Vagina (tissue), 2 donors: ENCODE data around the gene INHA. TPM values are rescaled to one million over a fixed set of nuclear protein-coding genes. Genes with fewer than 3 reads are reported as not detected.

Experiments
- DNase-seq, 2 donors: peaks; one replicate each; pipeline ENCODE4 v3.0.0-alpha.2; 2017; ENCODE audit errors: extremely low spot score in 2 of 2
- H3K27ac ChIP-seq: fragments of 200-600 bp; sonication (generic); one replicate; pipeline ENCODE4 v1.5.1; 2019
- H3K27me3 ChIP-seq: fragments of 200-600 bp; sonication (generic); one replicate; pipeline ENCODE4 v1.5.1; 2019
- H3K36me3 ChIP-seq, 2 donors: fragments of 200-600 bp; sonication (generic); one replicate each; pipeline ENCODE4 v1.5.1; 2017 to 2019
- H3K4me1 ChIP-seq: fragments of 200-600 bp; sonication (generic); one replicate; pipeline ENCODE4 v1.5.1; 2019
- H3K4me3 ChIP-seq, 2 donors: fragments of 200-600 bp; sonication (generic); 1 replicate in 1 of 2; 2 replicates in 1 of 2; pipeline ENCODE4 v1.5.1; 2016 to 2019
- H3K9me3 ChIP-seq: fragments of 200-600 bp; sonication (generic); one replicate; pipeline ENCODE4 v1.5.1; 2019
- POLR2A ChIP-seq, 2 donors: fragments of 450-650 bp; IDR thresholded peaks; one replicate each; pipeline ENCODE4 v1.6.1; 2017; ENCODE audit warnings: antibody characterized with exemption in 2 of 2, mild to moderate bottlenecking in 2 of 2, moderate library complexity in 2 of 2
- POLR2AphosphoS5 ChIP-seq, 2 donors: sonication (generic); formaldehyde crosslinking; IDR thresholded peaks; one replicate each; pipeline ENCODE4 v1.9.0; 2017; ENCODE audit warnings: antibody characterized with exemption in 2 of 2, mild to moderate bottlenecking in 2 of 2, low read depth in 1 of 2; ENCODE audit not compliant: insufficient read depth in 1 of 2
- intact Hi-C: fragments of 100-400 bp; cut with DNase I; formaldehyde crosslinking; loops from one replicate; pipeline ENCODE4 v1.15.1; 2023
- total RNA-seq: library from RNA; depleted of rRNA; stranded (reverse); fragments of >200 nt; gene quantifications from one replicate; pipeline ENCODE4 v1.2.3, GENCODE V29; 2016
- TF ChIP-seq, protein P1 (sequence below), 3 experiments: fragments of 450-650 bp in 2 of 3; fragments of 200-600 bp in 1 of 3; sonication (generic) in 1 of 3; IDR thresholded peaks; one replicate each; pipeline ENCODE4 v1.5.1; 2017 to 2019; ENCODE audit warnings: antibody characterized with exemption in 3 of 3, mild to moderate bottlenecking in 2 of 3, moderate library complexity in 2 of 3

INHA gene
- total RNA-seq, 1 donor from 2014 or later: 0.74 TPM

DNA sequence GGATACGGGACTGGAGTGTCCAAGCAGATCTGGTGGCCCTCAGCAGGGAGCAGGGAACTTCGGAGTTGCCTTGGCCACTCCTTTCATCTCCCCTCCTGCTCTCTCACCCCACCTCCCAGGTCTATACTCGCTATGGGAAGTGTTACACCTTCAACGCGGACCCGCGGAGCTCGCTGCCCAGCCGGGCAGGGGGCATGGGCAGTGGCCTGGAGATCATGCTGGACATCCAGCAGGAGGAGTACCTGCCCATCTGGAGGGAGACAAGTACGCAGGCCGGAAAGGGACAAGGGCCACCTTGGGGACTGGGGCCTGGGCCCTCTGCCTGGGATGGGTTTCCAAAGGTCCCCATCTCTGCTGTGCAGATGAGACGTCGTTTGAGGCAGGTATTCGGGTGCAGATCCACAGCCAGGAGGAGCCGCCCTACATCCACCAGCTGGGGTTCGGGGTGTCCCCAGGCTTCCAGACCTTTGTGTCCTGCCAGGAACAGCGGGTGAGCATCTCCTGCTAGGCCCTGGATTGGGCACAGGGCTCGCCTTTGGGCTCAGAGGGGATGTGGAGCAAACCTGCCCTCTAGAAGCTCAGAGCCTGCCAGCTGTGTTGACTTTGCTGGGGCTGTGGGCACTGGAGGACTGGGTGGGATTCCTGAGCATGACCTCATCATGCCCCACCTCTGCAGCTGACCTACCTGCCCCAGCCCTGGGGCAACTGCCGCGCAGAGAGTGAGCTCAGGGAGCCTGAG is 40.3 kb upstream of the INHA start:
- no peaks in the 10 kb centered on the region for H3K27me3 ChIP-seq

DNA sequence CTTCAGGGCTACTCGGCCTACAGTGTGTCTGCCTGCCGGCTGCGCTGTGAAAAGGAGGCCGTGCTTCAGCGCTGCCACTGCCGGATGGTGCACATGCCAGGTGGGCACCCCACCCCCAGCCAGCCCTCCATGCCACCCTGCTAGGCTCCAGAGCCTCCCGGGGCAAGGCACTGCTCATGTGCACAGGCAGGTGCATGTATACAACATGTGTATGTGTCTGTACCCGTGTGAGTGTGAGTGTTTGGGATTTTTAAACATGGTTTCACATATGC is 39.8 kb upstream of the INHA start:
- no peaks in the 10 kb centered on the region for H3K4me1 ChIP-seq
- intact Hi-C loops: loop anchor here (2.0 kb wide), 1 partner anchor 132 kb away; no protein-coding TSS in a partner anchor

More for the DNA sequence above, 40.3 kb upstream of the INHA start:
- Histone ChIP-seq H3K36me3 (no peaks in the 10 kb centered on the region), H3K4me1 (no peaks in the 10 kb centered on the region), H3K4me3 (no peak overlapping the region), H3K9me3 (no peaks in the 10 kb centered on the region), H3K27ac (no peak overlapping the region)
- no peak for DNase-seq
- TF ChIP-seq, protein P1, sequence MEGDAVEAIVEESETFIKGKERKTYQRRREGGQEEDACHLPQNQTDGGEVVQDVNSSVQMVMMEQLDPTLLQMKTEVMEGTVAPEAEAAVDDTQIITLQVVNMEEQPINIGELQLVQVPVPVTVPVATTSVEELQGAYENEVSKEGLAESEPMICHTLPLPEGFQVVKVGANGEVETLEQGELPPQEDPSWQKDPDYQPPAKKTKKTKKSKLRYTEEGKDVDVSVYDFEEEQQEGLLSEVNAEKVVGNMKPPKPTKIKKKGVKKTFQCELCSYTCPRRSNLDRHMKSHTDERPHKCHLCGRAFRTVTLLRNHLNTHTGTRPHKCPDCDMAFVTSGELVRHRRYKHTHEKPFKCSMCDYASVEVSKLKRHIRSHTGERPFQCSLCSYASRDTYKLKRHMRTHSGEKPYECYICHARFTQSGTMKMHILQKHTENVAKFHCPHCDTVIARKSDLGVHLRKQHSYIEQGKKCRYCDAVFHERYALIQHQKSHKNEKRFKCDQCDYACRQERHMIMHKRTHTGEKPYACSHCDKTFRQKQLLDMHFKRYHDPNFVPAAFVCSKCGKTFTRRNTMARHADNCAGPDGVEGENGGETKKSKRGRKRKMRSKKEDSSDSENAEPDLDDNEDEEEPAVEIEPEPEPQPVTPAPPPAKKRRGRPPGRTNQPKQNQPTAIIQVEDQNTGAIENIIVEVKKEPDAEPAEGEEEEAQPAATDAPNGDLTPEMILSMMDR (IDR thresholded peaks at IDR 0.05): no peak
- TF ChIP-seq POLR2AphosphoS5 (IDR thresholded peaks at IDR 0.05; ENCODE audit: insufficient read depth in 1 of 2, low read depth in 1 of 2): no peak
- no peak for TF ChIP-seq POLR2A (IDR thresholded peaks at IDR 0.05)
- intact Hi-C loops: loop anchor here (2.0 kb wide), 1 partner anchor 131 kb away; no protein-coding TSS in a partner anchor

DNA sequence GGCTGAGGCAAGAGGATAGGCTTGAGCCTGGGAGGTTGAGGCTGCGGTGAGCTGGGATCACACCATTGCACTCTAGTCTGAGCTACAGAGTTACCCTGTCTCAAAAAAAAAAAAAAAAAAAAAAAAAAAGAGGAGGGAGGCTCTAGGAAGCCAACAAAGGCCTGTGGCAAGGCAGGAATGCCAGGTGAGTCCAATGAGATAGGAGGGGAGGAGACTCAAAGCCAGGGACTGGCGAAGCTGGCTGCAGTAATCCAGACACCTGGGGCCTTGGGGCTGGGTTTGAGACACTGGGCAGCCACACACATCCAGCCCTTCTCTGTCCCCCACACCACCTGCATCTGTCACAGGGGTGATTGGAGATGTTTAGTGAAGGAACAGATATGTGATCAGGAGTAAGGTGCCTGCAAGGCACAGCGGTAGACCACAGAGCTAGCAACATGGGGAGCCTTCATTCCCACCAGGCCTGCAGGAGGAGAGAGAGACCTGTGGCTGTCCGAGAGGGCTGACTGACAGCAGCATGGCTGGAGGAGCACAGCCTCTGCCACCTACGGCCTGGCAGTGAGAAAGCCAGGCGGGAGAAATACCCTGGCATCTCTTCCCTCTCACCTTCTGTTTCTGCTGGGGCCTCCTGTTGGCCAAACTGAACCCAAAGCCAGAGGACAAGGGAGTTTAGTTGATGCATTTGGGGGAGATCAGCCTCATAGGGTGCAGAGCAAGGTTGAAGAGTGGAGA is 38.0 kb upstream of the INHA start:
- DNase-seq: no peak
- intact Hi-C loops: loop anchor here (2.0 kb wide), 1 partner anchor 133 kb away; no protein-coding TSS in a partner anchor
- no peaks in the 10 kb centered on the region for H3K9me3 ChIP-seq
- no peaks in the 10 kb centered on the region for H3K27me3 ChIP-seq
- TF ChIP-seq POLR2A (IDR thresholded peaks at IDR 0.05): no peak
- TF ChIP-seq POLR2AphosphoS5 (IDR thresholded peaks at IDR 0.05; ENCODE audit: insufficient read depth in 1 of 2, low read depth in 1 of 2): no peak
- no peak overlapping the region for H3K4me3 ChIP-seq
- H3K27ac ChIP-seq: no peak overlapping the region
- peaks cover 15% of the 10 kb centered on the region for H3K4me1 ChIP-seq
- peaks cover 0 to under 1% of the 10 kb centered on the region in 2 donors for H3K36me3 ChIP-seq

More for the DNA sequence above, 39.8 kb upstream of the INHA start:
- Histone ChIP-seq H3K27ac (no peak overlapping the region), H3K27me3 (no peaks in the 10 kb centered on the region), H3K4me3 (no peak overlapping the region), H3K9me3 (no peaks in the 10 kb centered on the region), H3K36me3 (no peaks in the 10 kb centered on the region)
- TF ChIP-seq POLR2AphosphoS5 (IDR thresholded peaks at IDR 0.05; ENCODE audit: insufficient read depth in 1 of 2, low read depth in 1 of 2) (no peak), POLR2A (IDR thresholded peaks at IDR 0.05) (no peak)
- TF ChIP-seq, protein P1 (IDR thresholded peaks at IDR 0.05): no peak
- DNase-seq: no peak

DNA sequence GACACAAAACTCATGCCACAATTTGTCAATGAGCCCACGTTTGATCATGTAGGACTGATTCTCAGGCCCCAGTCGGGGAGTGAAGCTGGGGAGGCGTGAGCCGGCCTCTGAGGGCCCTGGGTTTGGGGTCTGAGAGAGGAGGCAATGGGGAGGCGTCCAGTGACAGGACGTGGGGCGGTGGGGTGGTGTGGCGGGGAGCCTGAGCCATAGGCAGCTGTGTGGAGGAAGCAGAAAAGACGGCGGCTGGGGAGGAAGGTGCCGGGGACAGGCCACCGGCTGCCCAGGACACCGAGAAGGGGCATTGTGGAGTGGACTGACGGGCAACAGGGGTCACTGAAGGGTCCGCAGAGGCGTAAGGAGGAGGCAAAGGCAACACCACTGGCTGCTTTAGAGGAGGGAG is 35.7 kb upstream of the INHA start:
- H3K4me3 ChIP-seq: no peak overlapping the region
- H3K27me3 ChIP-seq: no peaks in the 10 kb centered on the region
- H3K4me1 ChIP-seq: peaks cover 18% of the 10 kb centered on the region
- no peak for TF ChIP-seq POLR2A (IDR thresholded peaks at IDR 0.05)
- TF ChIP-seq, protein P1 (IDR thresholded peaks at IDR 0.05): no peak
- no peak for TF ChIP-seq POLR2AphosphoS5 (IDR thresholded peaks at IDR 0.05; ENCODE audit: insufficient read depth in 1 of 2, low read depth in 1 of 2)
- no peaks in the 10 kb centered on the region for H3K9me3 ChIP-seq
- intact Hi-C loops: no loop called here
- H3K27ac ChIP-seq: no peak overlapping the region
- no peak for DNase-seq
- peaks cover 0 to 22% of the 10 kb centered on the region in 2 donors for H3K36me3 ChIP-seq

DNA sequence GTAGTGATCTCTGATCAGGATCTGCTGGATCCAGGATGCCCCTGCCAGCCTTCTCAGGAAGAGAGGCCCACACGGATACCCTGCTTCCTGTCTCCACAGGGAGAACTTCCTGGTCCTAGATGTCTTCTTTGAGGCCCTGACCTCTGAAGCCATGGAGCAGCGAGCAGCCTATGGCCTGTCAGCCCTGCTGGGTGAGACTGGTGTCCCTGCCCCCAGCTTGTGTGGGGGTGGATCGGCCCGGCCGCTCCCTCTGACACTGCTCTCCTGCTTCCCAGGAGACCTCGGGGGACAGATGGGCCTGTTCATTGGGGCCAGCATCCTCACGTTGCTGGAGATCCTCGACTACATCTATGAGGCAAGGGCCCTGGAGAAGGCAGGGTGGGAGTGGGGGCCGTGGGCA is 35.1 kb upstream of the INHA start:
- no peak overlapping the region for H3K27ac ChIP-seq
- no peaks in the 10 kb centered on the region for H3K9me3 ChIP-seq
- no peak for DNase-seq
- TF ChIP-seq POLR2A (IDR thresholded peaks at IDR 0.05) (no peak), POLR2AphosphoS5 (IDR thresholded peaks at IDR 0.05; ENCODE audit: insufficient read depth in 1 of 2, low read depth in 1 of 2) (no peak)
- TF ChIP-seq, protein P1 (IDR thresholded peaks at IDR 0.05): no peak
- intact Hi-C loops: no loop called here
- no peak overlapping the region for H3K4me3 ChIP-seq
- H3K36me3 ChIP-seq: peaks cover 0 to 22% of the 10 kb centered on the region in 2 donors
- H3K27me3 ChIP-seq: no peaks in the 10 kb centered on the region
- H3K4me1 ChIP-seq: peaks cover 23% of the 10 kb centered on the region
